ENCODE results near the gene NR5A1.

The NR5A1 gene

DNA sequence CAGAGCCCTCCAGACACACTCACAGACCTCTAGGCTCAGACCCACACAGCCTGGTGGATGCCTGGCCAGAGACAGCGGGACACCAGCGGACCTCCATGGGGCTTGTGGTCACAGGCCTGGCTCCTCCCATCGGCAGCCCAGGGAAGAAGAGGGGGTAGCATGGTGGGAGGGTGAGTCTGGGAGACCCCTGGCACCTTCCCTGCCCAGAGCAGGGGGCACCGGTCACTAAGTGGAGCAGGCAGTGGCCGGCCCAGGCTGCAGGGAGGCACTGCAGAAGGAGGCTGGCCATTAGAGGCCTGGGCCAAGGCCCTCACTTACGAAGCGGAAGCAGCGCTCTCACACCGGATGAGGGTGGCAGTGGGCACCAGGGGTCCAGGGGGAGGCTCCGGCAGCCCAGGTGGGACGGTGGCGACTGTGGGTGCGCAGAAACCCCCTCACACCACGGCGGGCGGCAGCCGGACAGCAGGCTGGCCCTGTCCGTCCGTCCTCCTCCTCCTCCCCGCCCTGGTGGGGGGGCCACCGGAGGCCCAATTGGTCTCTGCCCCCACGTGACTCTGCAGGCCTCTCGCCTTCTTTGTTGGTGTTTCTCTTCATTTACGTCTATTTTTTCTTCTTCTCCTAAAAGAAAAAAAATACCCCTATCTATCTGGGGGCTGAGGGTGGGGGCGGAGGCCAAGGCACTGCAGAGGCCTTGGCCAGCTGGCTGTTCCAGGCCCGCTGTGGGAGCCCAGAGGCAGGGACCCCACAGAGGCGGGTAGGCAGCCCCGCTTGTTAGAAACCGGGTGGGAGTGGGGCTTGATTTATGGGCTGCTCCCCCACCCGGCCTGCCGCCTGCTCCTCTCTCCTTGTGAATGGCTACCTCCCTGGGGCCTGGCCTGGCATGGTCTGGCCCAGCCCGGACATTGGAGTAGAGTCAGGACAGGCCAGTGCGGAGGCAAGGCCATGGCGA, at the start of gene NR5A1:
NR5A1 (minus strand) TSS at position 469 of the 949 bp plus-strand sequence. CDS start 4,004 bp downstream, outside the sequence.
- DNase-seq (ENCODE audit: low spot score), result no peak

DNA sequence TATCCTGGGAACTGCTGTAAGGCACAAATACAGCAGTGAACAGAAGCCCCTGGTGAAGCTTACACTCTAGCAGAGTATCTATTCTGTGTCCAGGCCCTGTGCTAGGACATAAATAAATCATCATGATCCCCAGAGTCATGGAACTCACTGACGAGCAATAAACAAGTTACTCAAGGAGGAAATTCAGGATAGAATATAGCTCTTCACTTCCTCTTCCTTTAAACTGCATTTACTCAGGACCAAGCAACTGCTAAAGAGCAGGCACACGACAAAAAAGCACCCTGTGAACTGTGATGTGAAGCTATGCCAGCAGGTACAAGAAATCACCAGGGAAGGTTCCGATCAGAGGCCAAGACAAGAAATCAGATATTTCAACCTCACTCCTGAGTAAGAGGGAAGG, 47.8 kb upstream of the NR5A1 start:
- DNase-seq (ENCODE audit: low spot score), result no peak

DNA sequence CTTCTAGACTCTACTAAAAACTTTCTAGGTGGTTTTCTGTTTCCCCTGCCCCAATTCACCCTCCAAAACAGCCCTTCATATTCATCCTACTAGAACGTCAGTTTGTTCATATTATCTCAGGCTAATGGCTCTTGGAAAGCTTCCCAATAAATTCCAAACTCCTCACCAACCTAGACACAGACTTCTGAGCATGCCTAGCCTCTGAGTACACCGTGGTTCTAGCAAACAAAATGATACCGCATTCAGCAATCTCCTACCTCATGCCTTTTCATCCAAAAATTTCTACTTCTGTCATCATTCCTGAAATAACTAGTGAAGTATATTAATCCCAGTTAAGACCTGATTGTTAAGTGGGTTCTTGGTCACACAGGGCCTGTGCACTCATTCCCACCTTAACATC, 46.5 kb upstream of the NR5A1 start:
- no peak for DNase-seq (ENCODE audit: low spot score)

DNA sequence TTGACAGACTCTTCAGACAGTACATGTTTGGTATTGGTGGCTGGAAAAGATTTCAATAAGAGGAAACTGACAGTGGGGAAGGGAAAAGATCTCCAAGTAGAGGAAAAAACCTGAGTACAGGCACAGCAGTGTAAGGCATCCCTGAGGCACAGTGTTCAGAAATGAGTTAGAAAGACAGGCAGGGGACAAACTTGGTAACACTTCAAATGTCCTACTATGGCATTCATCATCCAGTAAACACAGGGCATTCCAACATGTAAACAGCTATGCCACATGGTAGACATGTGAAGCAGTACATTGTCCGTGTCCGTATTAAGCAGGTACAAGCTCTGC, 45.0 kb upstream of the NR5A1 start:
- DNase-seq (ENCODE audit: low spot score), result no peak

DNA sequence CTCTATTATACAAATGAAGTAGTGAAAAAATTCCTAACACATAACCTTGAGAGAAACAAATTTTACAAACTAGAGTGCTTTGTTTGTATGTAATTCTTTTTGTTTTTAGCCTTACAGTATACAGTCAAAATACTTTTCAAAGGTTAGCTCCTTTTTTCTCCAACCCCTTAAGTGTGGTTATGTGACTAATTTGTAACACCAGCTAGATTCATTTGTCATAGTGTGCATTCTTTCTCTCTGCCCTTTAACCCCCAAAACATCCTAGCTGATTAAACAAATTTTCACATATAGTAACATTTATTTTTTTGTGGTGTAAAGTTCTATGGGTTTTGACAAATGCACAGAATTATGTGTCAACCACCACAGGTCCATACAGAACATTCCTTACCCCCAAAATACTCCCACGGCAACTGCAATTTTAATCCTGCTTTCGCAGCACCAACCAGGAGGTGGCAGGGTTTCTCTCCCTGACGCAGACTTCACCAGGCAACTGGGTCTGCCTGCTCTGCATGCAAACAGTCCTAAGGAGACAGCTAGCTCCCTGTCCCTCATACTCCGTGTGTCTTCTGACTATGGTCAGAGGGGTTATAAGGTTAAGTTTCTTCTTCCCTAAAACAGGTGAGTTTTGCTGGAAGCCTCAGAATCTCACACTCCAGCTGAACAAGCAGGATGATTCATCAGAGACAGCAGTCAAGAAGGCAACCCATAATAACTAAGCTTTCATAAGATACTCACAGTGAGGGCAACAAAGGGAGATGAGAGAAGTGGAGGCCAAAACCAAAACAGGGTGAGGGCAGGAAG, 44.5 kb upstream of the NR5A1 start:
- DNase-seq (ENCODE audit: low spot score), result peak; percentile 19

DNA sequence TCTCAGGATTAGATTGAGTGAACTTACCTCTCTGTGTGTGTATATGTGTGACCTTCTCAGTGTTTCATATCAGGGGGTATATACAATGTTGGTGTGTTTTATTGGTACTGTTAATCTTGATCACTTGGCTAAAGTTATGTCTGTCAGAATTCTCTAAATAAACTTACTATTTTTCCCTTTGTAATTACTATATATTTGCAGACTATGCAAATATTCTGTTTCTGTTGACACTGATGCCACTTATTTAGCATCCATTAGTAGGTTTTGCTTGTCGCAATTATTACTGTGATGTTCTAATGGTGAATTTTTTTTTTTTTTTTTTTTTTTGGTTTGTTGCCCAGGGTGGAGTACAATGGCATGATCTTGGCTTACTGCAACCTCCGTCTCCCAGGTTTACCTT, 42.9 kb upstream of the NR5A1 start:
- no peak for DNase-seq (ENCODE audit: low spot score)

DNA sequence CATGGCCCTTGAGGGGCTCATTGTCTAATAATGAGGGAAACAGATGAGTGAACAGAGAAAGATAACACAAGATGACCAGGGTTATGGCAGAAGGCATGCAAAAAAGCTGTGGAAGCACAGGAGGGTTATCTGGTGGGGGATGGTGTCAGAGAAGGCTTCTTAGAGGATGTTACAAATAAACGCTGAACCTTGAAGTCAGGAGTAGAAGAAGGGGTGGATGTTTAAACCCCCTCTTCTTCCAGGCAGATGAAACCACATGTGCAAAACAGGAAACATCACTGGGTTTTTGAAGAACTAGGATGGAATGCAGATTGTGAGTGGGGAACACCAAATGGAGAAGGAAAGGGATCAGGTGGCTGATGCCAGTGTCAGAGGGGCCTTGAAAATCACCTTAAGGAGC, 41.8 kb upstream of the NR5A1 start:
- no peak for DNase-seq (ENCODE audit: low spot score)

DNA sequence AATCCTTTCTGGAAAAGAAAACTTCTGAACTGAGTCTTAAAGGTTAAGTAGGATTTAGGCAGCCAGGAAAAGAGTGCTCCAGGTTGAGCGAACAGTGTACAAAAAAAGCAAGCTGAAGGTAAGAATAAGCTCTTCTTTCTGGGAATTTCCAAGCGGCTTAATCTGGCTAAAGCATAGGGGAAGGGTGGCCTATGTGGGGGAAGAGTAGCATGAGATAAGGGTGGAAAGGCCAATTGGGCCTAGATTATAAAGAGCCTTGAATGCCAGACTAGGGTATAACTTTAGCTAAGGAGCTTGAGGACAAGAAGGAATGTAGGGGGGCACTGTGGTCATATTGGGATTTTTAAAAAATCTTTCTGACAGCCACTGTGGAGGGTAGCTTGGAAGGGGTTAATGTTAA, 37.3 kb upstream of the NR5A1 start:
- no peak for DNase-seq (ENCODE audit: low spot score)

DNA sequence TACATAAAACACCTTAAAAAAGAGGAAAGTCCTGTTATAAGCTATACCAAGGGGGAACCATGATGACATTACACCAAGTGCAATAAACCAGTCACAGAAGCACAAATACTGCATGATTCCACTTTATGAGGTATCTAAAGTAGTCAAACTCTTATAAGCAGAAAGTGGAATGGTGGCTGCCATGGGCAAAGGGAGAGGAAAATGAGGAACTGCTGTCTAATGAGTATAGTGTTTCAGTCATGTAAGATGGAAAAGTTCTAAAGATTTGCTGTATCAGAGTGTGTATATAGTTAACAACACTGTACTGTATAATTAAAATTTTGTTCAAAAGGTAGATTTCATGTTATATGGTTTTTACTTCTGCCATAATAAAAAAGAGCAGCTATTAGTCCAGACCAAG, 34.6 kb upstream of the NR5A1 start:
- no peak for DNase-seq (ENCODE audit: low spot score)

DNA sequence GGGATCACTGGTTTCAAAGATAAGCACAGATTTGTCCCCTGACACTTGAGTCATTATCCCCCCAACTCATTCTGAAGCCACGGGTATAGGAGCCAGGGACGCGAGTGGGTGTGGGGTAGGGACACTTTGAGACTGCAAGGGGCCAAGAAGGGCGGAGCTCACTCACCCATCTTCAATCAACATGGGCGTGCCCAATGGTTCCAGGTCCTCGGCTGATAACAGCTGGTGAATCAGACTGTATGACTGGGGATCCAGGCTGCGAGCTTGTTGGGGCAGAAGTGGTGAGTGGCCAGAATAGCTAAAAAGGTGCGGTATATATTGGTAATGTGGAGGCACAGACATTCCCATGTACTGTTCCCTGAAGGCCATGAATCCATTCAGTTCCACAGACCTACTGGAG, 30.7 kb upstream of the NR5A1 start:
- DNase-seq (ENCODE audit: low spot score), result no peak

DNA sequence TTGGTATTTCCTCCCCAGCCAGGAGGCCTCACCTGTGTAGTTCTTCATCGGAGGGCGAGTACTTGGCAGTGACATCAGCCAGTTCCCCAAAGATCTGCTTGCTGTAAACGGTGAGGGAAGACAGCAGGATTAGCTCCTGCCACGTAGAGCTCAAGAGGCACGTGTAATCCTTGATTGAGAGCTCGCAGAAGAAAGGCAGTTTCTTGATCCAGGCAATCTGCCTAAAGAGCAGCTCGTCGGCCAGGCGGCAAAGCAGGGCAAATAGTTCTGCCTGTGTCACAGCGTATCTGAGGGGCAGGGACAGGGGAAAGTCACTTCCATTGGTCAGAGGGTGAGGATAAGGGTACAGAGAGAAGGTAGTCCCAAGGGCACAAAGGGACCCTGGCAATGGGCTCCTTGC, 28.6 kb upstream of the NR5A1 start:
- no peak for DNase-seq (ENCODE audit: low spot score)

DNA sequence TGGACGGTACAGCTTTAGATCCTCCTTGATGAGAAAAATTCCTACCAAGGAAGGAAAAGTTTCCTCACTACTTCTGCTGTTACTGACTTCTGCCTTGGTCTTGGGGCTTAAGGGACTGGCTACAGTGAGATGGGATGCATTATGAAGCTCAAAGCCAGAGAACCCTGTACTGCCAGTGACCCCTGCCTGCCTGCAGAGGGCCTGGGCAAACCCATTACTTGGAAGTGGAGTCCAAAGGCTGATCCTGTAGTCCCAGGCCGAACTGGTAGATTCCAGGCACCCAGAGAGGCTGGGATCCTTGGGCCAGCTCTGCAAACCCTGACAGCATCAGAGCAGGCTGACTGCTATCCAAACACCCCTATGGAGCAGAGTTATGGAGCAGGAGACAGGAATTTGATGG, 25.7 kb upstream of the NR5A1 start:
- DNase-seq (ENCODE audit: low spot score), result no peak

DNA sequence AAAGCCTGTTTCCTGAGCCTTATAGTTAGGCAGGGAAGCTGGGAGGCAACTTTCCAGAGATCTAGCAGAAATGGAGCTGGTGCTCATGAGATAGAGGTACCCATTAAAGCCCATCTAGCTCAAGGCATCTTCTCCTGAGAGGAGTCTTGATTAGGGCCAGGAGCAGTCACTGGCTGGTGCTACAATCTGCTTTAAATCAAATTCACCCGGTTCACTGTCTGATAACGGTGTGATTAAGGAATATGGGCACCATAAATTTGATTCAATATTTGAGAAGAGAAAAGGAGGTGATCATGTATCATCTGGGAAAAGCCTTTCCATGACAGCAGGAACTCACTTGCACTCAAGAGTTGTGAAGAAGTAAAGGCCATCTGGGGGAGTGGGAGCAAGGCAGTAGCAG, 23.9 kb upstream of the NR5A1 start:
- DNase-seq (ENCODE audit: low spot score), result no peak

DNA sequence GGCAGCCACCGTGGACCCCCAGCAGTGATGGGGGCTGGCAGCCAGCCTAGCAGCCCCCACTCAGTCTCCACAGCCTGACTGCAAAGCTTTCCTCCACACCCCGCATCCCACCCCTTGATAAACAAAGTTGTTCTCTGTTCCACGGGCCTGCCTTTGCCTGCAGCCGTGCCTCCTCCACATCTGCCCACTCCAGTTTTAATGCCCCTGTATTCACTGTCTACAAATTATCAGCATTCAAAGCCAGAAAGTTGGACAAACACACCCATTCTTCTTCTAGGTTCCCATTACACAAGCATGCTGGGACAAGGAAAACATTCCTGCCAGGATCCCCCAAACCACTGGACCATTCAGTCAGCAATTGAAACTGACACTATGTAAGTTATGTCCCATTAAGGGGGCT, 23.0 kb upstream of the NR5A1 start:
- no peak for DNase-seq (ENCODE audit: low spot score)

DNA sequence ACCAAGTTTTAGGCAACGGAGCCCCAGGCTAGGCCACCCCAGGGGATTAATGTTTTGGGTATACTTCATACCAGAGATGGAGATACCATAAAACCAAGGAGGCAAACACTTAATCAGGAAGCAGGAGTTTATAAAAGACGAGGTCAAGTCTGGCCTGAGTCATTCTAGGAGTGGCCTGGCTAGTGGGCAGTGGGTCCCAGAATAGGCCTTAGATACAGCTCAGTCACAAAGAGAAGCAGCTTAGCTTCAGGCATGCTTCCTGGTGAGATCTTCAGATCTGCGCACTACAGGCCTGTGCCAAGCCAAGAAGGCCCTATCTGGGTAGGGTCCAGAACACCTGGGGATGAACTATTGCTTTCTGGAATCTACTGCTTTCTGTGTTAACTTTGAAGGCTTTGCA, 20.6 kb upstream of the NR5A1 start:
- DNase-seq (ENCODE audit: low spot score), result no peak

DNA sequence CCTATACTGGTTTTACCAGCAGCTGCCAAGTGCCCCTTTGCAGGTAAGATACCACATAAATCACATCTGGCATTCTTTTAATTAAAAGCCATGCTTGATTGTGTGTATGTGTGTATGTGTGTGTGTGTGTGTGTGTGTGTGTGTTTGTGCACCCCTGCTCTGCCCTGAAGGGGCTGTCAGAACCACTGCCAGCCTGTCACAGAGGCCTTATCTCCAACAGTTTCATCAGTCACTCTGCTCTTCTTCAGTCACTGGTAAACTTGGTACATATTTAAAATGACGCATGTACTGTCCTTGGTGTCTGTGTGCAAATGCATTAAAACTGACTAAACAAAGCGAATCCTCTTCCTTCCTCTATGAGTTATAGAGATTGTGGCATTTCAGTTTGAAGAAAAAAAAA, 19.0 kb upstream of the NR5A1 start:
- no peak for DNase-seq (ENCODE audit: low spot score)

DNA sequence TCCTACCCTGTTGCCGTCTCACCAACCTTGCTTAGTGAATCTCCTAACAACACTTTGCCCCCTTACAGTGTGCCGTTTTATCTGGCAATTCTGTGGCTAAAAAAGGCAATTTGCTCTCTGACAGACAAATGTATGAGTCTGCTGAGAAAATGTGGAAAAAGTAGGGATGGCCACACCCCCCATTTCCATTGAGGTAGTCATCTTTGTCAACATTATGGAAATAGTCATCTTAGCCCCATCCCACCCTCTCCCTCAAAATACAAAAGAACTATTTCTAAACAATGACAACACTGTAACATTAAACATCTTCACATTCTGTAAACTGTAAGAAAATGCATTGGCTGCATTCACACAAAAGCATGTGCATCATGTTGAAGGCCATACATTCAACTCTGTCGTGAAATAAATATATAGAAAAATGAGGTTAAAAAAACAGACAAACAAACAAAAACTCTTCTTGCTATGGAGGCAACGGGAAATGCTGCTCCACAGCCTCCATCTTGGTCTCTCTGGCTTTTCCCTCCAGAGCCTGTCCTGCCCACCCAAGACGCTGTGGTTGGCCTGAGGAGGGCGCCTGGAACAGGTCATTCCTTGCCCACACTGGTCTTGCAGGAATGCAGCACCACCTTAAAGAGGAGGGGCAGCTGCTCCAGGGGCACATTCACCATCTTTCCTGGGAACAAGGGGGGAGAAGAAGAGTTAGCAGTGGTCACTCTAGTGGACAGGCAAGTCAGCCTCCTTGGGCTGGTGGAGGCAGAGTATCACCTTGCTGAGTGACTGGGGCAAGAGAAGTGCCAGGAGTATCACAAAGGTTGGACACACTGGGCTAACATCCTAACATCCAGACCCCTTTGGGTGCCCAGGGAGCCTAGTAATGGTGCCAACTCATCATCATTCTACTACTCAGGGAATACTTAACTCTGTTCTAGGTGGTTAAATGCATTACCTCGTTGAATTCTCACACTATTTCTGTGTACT, 15.2 kb upstream of the NR5A1 start:
- DNase-seq (ENCODE audit: low spot score), result no peak

DNA sequence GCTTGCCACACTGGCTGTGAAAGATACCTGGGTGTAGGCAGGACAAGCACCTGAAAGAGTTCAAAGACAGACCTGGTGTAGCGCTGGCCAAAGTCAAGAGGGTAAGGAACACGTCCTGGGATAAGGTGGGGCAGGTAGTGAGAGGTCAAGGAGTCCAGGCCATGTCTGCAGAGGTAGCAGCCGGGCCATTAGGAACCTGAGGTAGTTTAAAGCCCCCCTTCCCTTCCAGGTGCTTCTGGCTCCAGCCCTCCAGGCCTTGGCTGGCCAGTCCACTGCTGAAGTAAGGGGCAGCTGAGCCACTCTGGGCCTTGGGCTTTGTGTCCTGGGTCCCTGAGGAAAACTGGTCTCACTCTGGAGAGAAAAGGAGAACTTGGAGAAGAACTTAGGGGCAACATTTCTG, 13.9 kb upstream of the NR5A1 start:
- DNase-seq (ENCODE audit: low spot score), result no peak

DNA sequence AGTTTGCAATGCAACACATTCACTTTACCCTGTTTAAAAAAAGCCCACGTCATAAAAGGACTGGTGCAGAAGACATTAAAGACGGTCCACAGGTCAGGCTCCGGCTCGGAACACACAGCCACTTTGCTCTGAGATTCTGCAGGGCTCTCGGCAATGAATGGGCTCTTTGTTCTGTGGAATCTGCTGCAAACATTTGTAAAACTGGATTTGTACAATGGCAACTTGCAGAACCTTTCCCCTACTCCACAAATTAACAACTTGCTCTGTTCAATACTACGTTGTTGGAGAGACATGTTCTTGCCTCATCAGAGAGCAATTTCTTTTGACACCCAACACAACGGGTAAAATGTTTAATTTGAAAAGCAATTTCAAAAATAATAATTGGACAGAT, 13.0 kb upstream of the NR5A1 start:
- DNase-seq (ENCODE audit: low spot score), result no peak

DNA sequence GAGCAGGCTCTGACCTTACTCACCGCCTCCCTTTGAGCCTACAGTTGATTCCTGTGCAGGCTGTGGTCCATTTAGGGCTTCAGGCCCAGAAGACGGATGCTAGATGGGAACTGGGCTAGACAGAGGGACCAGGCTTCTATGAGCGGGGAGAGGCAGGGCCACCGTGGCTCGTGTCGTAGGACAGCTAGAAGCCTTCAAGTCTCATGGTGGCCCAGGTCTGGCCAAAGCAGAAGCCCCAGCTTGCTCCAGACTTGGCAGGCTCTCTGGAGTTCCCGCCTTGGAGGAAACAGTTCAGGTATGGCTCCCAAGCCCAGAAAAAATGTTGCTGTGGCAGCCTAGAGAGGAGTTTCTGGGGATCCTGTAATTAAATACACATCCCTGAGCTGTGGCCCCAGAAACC, 10.9 kb upstream of the NR5A1 start:
- DNase-seq (ENCODE audit: low spot score), result no peak

DNA sequence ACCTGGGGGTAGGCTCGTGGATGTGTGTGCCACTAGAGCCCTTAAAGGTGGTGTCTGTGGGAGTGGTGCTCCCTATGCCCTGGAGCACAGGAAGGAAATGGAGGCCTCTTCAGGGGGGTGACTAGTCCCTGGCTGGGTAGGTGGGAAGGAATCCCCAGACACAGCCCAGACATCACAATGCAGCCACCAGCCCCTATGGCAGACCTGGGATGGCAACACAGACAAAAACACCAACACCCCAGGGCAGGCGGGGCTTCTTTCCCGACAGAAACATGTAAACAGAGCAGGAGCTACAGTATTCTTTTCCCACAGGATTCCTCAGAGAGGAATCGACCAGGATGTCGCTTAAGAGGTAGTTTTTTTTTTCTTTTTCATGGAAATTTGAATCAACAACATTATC, 10.4 kb upstream of the NR5A1 start:
- no peak for DNase-seq (ENCODE audit: low spot score)

DNA sequence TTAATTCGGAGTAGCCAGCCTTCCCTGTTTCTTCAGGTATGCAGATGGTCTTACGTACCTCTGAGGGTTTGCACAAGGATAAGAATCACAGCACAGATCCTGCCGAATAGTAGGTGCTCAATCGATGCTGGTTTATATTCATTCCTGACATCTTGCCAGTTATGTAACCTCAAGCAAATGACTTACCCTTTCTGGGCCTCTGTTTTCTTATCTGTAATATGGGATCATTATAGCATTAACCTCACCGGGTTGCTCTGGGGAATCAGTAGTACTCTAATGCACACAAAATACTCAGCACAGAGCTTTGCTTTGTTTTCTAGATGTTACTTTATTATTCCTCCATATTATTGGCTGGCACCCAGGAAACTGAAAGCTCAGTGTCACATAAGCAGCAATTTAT, 7.7 kb upstream of the NR5A1 start:
- DNase-seq (ENCODE audit: low spot score), result no peak
